Measurements from ENCODE around the gene MTMR1. TPM values are rescaled to one million over a fixed set of nuclear protein-coding genes. Genes with fewer than 3 reads are reported as not detected.

Gene MTMR1
- total RNA-seq, 1 donor from 2014 or later, result 21.6 TPM

DNA sequence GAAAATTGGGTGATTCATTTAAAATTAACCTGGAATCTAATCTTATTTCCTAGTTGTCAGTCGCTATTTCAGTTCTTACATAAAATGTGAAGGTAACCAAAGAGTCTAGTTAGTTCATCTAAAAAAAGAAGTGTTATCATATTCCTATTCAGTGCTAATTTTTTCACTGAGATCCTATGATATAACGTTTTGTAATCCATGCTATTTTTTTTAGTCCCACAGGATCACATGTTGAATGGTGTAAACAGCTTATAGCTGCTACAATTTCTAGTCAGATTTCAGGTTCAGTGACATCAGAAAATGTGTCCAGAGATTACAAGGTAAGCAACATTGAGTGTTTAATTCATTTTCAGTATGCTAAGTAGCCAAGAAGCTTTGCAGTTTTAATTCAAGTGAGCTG, 5.8 kb downstream of the MTMR1 start:
- no peak for DNase-seq (ENCODE audit: low read depth)
- no peaks in the 10 kb centered on the region for H3K27me3 ChIP-seq (ENCODE audit: control insufficient read depth, insufficient read depth, low read length)
- TF ChIP-seq, protein P1, sequence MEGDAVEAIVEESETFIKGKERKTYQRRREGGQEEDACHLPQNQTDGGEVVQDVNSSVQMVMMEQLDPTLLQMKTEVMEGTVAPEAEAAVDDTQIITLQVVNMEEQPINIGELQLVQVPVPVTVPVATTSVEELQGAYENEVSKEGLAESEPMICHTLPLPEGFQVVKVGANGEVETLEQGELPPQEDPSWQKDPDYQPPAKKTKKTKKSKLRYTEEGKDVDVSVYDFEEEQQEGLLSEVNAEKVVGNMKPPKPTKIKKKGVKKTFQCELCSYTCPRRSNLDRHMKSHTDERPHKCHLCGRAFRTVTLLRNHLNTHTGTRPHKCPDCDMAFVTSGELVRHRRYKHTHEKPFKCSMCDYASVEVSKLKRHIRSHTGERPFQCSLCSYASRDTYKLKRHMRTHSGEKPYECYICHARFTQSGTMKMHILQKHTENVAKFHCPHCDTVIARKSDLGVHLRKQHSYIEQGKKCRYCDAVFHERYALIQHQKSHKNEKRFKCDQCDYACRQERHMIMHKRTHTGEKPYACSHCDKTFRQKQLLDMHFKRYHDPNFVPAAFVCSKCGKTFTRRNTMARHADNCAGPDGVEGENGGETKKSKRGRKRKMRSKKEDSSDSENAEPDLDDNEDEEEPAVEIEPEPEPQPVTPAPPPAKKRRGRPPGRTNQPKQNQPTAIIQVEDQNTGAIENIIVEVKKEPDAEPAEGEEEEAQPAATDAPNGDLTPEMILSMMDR (IDR thresholded peaks at IDR 0.05; ENCODE audit: insufficient read depth, low read length, poor library complexity, severe bottlenecking), result no peak
- no peak overlapping the region for H3K4me3 ChIP-seq (ENCODE audit: low read depth, low read length)
- H3K36me3 ChIP-seq (ENCODE audit: control insufficient read depth, insufficient read depth, low read length), result no peaks in the 10 kb centered on the region

DNA sequence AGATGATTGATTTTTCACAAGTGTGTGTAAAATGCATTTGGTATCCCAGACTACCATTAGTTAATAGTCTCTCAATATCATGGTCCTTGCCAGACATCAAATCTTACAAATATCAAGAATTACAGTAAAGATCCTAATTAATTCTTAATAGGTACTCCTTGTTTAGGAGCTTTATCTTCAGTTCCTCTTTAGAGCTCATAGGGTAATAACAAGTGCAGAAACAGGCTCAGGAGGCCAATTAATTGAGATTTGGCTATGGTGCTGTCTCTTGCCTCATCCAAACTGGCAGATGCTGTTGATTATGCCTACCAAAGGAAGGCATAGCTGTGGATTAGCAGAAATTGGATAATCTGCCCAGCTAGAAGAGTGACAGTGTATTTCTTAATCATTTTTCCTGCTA, 6.9 kb downstream of the MTMR1 start:
- Histone ChIP-seq H3K4me3 (ENCODE audit: low read depth, low read length) (no peak overlapping the region), H3K27me3 (ENCODE audit: control insufficient read depth, insufficient read depth, low read length) (no peaks in the 10 kb centered on the region), H3K36me3 (ENCODE audit: control insufficient read depth, insufficient read depth, low read length) (no peaks in the 10 kb centered on the region)
- no peak for DNase-seq (ENCODE audit: low read depth)
- TF ChIP-seq, protein P1 (IDR thresholded peaks at IDR 0.05; ENCODE audit: insufficient read depth, low read length, poor library complexity, severe bottlenecking), result no peak

DNA sequence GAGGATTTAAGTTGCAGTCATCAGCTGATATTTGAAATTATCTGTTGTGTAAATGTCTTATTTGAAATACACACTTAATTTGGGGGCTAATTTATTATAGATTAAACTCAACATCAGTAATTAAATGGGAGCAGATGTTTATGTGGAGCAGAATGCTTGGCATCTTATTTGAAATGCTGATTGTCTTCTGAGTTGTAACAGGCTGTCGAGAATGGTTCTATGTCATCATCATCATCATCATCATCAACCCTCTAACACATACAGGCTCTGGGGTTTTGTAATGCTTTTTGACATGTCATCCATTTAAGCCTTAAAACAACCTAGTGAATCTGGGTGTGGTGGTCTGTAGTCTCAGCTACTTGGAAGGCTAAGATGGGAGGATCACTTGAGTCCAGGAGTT, 8.2 kb downstream of the MTMR1 start:
- TF ChIP-seq, protein P1 (IDR thresholded peaks at IDR 0.05; ENCODE audit: insufficient read depth, low read length, poor library complexity, severe bottlenecking), result no peak
- no peak overlapping the region for H3K4me3 ChIP-seq (ENCODE audit: low read depth, low read length)
- H3K27me3 ChIP-seq (ENCODE audit: control insufficient read depth, insufficient read depth, low read length), result no peaks in the 10 kb centered on the region
- DNase-seq (ENCODE audit: low read depth), result no peak
- no peaks in the 10 kb centered on the region for H3K36me3 ChIP-seq (ENCODE audit: control insufficient read depth, insufficient read depth, low read length)

DNA sequence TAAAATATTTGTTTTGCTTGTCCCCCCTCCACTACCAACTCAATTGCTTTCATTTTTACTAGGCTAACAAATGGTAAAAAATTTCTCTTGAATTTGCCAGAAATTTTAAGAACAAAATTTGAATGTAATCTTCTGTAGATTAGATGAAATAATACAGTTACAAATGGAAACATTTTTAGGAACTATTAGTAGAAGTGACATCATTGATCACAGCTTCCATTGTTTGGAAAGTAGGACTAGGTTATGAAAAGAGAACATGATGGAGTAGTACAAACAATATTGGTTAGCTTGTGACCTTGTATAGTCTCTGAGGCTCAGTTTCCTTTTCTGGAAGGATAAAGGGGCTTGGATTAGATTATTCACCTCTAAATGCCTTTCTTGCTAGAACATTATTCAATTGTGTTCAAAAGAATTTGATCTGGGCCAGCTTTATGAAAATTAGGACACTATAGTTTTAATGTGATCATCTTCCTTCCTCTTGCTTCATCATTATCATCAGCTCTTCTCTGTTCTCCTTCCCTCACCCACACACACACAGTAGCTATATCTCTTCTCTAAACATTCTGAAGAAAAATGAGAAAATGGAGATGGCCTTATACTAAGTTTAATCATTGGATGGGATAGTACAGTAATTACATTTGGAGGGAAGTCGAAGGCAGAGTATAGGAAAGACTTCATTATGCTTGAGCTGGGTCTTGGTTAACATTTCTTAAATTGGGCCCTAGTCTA, 9.9 kb downstream of the MTMR1 start:
- TF ChIP-seq, protein P1 (IDR thresholded peaks at IDR 0.05; ENCODE audit: insufficient read depth, low read length, poor library complexity, severe bottlenecking), result no peak
- no peak overlapping the region for H3K4me3 ChIP-seq (ENCODE audit: low read depth, low read length)
- no peak for DNase-seq (ENCODE audit: low read depth)
- no peaks in the 10 kb centered on the region for H3K27me3 ChIP-seq (ENCODE audit: control insufficient read depth, insufficient read depth, low read length)
- no peaks in the 10 kb centered on the region for H3K36me3 ChIP-seq (ENCODE audit: control insufficient read depth, insufficient read depth, low read length)

DNA sequence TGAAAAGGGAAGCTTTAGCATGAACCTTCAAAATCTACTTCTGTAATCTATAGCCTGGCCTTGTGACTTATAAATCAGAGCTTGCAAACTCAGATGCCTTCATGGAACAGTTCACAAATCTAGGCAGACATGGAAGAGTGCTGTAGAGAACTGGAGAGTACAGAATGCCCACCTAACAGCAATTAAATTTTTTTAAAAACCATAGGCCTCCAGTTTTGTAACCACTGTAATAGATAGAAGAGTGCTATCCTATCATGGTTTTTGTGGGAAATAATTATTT, 10.4 kb downstream of the MTMR1 start:
- no peaks in the 10 kb centered on the region for H3K36me3 ChIP-seq (ENCODE audit: control insufficient read depth, insufficient read depth, low read length)
- no peak for DNase-seq (ENCODE audit: low read depth)

More for the DNA sequence above, 10.4 kb downstream of the MTMR1 start:
- TF ChIP-seq, protein P1 (IDR thresholded peaks at IDR 0.05; ENCODE audit: insufficient read depth, low read length, poor library complexity, severe bottlenecking), result no peak
- Histone ChIP-seq H3K27me3 (ENCODE audit: control insufficient read depth, insufficient read depth, low read length) (no peaks in the 10 kb centered on the region), H3K4me3 (ENCODE audit: low read depth, low read length) (no peak overlapping the region)

Measured in kidney epithelial cell (primary cell).